GDM1 (cell line): ENCODE measurements around the gene MESD.
A peak's percentile ranks its signal among the peaks of the same experiment; 100 is the strongest.
"Not testable (repeated sequence)": the region's sequence is repeated elsewhere in the genome, so short reads cannot be mapped to it uniquely, and the experiment has no call there.

Experiments used
- DNase-seq: peaks from one replicate; lab custom pipeline; 2025; lab: John Stamatoyannopoulos, UW

The MESD gene

DNA sequence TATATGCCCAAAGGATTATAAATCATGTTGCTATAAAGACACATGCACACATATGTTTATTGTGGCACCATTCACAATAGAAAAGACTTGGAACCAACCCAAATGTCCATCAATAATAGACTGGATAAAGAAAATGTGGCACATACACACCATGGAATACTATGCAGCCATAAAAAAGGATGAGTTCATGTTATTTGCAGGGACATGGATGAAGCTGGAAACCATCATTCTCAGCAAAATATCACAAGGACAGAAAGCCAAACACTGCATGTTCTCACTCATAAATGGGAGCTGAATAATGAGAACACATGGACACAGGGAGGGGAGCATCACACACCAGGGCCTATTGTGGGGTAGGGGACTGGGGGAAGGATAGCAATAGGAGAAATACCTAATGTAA is 24.2 kb downstream of the MESD start:
- not testable (repeated sequence) for DNase-seq

DNA sequence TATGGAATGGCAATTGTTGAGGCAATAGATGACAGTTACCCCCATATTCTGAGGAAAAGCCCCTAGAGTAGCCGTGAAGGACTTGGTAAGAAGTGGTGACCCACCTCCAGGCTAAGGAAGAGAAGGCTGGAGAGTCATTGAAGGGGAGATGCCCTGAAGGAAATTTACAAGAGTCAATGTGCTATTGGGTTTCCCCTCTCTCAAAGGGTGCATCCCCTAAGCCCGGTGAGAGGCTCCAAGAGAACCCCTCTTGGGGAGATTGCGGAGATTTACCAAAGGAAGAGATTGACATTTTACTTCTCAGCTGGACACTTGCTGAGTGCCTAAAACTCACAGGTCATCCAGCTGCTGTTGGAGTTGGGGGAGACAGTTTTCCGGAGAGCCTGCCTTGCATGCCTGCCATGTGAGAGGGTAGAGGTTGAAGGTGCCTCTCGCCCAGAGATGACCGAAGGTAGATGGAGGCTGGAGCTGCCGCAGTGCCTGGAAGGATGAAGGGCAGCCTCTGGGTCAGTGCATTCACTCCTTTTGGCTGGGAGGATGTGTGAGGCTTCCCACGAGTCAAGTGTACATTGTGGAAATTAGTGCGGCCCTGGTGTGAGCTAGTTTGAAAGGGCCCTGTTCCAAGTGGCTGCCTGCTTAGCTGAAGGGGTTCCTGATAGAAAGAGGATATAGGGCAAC is 30.7 kb downstream of the MESD start:
- DNase-seq = no peak

DNA sequence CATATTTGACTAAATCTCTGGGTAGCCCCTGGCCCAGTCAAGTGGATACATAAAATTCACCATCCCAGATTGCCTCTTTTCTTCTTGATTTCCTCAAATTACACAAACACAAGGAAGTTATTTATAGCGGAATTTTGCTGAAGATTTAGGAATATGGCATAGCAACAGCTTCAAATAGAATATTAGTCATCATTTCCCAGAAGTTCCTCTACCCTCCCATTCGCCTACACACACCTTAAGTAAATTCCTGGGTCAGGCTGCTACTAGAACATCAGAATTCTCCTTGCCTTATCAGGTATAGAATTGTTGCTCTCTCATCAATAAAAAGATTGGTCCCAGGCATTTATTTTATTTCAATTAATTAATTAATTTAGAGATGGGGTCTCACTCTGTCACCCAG is 31.6 kb downstream of the MESD start:
- DNase-seq = no peak

DNA sequence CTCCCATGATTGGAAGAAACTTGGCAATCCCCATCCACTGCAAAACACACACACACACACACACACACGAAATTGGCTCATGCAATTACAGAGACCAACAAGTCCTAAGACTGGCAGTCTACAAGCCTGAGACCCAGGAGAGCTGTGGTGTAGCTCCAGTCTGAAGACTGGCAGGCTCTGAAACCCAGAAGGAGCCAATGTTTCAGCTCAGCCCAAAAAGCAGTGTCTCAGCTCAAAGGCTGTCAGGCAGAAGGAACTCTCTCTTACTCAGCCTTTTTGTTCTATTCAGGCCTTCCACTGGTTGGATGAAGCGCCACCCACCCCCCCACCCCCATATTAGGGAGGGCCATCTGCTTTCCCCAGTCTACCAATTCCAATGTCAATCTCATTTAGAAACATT is 32.1 kb downstream of the MESD start:
- no peak for DNase-seq

DNA sequence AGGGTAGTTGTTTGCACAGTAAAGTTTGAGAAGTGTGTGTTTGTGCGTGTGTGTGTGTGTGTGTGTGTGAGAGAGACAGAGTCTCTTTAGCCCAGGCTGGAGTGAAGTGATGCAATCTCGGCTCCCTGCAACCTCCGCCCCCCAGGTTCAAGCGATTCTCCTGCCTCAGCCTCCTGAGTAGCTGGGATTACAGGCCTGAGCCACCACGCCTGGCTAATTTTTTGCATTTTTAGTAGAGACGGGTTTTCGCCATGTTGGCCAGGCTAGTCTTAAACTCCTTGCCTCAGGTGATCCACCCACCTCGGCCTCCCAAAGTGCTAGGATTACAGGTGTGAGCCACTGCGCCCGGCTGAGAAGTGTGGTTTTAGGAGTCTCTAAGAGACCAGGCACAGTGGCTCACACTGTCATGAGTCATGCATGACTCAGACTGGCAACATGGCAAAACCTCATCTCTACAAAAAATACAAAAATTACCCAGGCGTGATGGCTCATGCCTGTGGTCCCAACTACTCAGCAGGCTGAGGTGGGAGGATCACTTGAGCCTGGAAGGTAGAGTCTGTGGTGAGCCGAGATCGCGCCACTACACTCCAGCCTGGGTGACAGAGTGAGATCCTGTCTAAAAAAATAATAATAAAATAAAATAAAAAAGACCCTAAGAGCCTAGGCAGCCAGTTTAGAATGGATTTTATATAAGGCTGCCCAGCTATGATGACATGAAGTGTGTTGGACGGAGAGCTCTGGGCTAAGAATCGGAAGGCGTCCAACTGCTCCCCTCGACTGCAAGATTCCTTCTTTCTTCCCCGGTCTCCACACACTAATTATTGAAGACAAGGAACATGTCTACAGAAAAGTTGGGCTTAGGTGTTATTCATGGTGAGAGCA is 33.8 kb downstream of the MESD start:
- DNase-seq = peak; percentile 22

DNA sequence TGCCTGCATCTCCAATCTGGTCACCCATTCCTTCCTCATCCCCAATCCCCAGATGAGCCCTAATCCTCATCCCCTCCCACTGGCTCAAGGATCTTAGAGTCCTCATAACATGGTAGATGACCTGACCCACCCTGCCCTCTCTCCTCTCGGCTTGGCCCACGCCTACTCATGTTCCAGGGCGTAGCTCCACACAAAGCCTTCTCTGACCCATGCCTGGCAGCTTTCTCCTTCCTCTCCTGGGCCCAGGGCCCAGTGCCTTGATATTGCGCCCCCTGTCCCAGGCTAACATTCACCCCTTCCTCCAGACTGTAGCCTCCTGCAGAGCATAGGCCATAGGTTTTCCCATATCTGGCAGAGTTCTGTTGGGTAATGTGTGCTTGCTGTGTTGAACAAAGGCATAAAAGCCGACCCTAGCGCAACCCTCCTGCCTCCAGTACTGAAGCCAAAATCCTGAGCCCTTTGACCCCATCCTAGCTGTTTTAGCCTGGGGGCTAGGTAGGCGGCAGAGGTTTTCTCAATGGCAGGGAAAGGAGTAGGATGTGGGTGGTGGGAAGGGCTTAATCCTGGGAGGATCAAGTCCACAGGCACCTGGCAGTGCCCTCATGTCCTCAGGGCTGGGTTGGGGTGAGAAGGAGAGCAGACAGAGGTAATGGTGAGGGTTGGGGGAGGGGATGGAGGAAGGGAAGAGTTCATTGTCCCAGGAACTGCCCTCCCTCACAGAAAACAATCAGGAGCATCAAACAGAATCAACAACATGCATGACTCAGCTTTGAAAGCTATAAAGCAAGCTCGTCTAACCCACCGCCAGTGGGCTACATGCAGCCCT is 35.5 kb downstream of the MESD start:
- no peak for DNase-seq

DNA sequence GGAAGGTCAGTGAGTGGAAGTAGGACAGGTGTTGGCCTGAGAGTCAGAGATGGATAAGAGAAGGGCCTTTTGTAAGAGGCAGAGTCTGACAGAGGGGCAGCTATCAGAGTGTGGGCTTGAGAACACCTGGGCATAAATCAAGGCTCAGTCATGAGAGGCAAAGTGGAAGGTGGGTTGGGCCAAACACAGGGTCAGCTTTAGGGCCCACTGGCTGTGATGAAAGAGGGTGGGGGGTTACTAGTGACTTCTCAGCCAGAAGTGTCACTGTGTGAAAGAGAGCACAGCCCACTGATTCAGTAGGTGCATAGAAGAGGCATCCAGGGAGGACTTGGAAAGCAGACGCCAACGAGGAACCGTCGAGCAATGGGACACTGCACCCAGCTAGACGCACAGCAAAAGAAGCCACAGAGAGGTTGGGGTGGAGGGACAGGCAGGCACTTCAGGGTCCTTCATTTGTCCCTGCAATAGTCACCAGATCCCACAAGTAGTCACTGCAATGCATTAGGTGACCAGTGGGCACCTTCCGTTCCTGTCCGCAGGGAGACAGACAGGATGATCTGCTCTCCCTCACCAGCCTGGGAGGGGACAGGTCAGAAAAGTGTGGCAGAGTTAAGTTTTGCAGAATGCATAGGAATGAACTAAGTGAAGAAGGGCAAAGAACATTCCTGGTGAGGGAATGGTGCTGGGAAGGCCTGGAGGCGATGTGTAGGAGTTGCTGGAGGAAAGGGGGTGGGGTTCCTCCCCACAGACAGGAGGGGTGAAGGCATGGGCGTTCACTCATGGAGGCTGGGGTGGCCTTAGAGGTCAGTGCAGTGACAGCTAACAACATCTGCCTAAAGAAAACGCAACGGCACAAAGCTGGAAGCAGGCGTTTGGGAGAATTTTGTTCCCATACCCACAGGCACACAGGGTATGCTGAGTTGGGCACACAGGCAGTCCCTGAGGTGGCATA is 36.3 kb downstream of the MESD start:
- no peak for DNase-seq

DNA sequence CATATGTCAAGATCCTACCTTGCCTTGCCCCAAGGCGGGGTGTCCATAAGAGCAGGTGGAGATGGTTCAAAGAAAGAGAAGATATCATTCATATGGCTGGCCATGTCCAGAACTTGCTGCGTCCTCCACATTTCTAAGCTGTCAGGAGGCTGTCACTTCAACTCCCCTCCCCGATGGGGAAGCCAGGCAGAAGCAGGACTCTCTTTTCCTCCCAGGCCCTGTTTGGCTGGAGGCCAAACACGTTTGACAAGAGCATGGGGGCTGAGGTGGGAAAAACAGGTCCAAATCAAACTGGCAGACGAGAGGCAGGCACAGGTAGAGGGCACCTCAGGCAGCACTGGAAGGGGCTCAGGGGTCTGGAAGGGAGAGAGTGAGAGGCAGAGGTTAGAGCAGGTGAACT is 37.7 kb downstream of the MESD start:
- DNase-seq = no peak

DNA sequence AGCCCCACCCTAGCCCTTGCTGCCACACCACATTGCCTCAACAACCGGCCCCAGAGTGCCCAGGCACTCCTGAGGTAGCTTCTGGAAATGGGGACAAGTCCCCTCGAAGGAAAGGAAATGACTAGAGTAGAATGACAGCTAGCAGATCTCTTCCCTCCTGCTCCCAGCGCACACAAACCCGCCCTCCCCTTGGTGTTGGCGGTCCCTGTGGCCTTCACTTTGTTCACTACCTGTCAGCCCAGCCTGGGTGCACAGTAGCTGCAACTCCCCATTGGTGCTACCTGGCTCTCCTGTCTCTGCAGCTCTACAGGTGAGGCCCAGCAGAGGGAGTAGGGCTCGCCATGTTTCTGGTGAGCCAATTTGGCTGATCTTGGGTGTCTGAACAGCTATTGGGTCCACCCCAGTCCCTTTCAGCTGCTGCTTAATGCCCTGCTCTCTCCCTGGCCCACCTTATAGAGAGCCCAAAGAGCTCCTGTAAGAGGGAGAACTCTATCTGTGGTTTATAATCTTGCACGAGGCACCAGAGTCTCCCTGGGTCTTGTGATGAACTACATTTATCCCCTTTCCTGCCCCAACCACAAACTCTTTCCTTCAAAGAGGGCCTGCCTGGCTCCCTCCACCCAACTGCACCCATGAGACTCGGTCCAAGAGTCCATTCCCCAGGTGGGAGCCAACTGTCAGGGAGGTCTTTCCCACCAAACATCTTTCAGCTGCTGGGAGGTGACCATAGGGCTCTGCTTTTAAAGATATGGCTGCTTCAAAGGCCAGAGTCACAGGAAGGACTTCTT is 39.1 kb downstream of the MESD start:
- no peak for DNase-seq

DNA sequence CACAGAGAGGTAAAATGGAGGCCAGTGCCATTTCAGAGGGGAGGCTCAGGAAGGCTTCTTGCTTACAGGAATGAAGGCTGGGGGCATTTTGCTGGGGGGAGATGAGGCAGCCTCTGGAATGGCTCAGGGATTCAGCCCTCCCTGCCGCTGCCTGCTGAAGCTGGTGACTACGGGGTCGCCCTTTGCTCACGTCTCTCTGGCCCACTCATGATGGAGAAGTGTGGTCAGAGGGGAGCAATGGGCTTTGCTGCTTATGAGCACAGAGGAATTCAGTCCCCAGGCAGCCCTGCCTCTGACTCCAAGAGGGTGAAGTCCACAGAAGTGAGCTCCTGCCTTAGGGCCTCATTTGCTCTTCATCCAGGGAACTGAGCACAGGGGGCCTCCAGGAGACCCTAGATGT is 39.9 kb downstream of the MESD start:
- DNase-seq = no peak

DNA sequence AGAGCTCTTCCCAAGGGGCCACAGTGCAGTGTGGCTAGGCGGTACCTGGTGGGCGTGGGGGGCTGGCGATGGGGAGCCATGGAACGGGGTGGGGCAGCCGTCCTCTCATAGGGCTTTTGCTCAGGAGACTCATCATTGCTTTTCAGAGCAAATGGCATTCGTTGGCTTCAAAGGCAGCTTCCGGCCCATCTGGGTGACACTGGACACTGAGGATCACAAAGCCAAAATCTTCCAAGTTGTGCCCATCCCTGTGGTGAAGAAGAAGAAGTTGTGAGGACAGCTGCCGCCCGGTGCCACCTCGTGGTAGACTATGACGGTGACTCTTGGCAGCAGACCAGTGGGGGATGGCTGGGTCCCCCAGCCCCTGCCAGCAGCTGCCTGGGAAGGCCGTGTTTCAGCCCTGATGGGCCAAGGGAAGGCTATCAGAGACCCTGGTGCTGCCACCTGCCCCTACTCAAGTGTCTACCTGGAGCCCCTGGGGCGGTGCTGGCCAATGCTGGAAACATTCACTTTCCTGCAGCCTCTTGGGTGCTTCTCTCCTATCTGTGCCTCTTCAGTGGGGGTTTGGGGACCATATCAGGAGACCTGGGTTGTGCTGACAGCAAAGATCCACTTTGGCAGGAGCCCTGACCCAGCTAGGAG is 40.8 kb downstream of the MESD start:
- DNase-seq = no peak

DNA sequence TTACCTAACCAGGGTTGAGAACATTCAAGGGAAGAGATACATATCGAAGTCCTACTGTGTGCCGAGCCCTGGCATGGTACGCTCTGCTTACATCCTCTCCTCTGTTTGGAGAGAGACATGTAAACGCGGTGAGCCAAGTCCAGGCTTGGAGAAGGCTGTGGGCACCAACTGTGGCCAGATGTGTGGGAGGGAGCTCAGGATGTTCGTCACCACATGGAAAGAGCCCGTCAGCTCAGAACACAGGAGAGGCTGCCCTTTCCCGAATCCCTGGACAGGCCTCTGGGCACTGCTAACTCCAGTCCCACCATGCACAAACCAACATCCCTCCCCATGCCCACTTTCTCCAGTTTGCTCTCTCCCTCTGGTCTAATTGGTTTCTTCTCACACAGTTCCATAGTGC is 43.0 kb downstream of the MESD start:
- no peak for DNase-seq

DNA sequence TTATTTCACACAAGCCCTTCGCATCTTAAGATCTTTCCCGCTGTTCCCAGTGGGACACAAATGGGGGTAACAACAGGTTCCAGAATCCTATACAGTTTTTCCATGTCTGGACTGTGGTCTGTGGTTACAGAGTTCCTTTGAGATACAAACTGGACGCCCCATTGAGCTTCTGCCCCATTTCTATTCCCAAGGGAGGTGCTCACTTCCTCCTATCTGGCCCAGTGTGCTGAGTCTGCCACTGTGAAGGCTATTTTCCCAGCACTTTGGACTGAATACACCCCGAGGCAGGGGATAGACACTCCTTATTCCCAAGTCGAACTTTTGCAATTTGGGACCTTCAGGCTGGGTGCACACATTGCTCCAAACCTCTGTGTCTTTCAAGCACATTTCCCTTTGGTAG is 44.0 kb downstream of the MESD start:
- DNase-seq = no peak

DNA sequence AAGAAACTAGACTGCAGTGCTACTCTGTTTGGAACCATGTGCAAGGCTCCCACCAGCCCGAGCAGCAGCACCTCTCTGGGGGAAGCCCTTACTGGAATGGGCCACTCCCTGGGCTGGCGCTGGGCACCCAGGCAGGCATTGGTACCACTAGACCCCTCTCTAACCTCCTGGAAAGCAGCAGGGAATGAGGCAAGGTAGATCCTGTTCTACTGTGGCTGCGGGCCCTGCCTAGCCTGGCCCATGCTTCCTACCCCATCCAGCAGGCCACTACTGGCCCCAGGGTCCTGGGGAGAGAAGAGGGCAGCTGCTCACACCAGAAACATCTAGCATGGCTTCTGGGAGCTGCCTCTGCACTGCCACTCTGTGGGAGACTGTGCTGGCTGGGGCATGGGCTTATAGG is 44.8 kb downstream of the MESD start:
- no peak for DNase-seq

DNA sequence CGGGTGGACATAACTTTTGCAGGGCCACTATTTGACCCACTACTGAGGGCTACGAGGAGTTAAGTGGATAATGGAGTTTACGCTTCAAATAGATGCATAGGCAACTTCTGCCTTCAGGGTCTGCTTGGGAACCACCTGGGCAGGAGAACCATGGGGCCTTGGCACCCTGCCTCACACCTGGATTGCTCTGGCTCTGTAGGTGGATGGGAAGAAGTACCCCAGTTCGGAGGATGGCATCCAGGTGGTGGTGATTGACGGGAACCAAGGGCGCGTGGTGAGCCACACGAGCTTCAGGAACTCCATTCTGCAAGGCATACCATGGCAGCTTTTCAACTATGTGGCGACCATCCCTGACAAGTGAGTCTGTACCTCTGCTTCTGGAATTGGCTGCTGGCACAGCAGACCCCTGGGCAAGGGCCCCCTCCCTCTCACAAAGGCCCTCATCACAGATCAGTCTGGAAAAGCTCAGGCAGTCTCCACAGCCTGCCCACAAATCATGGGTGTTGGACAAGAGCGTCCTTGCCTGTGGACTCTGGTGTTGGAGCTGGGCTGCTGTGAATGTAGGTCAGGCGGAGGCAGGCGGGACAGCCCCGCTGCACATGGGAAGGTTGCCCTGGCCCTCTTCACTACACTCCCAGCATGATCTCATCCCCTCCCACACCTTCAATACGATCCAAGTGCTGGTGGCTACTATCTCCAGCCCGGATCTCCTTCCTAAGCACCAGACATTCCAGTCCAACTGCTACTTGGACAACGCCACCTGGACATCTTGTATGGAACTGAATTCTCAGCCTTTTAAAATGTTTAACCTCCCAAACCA is 46.7 kb downstream of the MESD start:
- DNase-seq = no peak

DNA sequence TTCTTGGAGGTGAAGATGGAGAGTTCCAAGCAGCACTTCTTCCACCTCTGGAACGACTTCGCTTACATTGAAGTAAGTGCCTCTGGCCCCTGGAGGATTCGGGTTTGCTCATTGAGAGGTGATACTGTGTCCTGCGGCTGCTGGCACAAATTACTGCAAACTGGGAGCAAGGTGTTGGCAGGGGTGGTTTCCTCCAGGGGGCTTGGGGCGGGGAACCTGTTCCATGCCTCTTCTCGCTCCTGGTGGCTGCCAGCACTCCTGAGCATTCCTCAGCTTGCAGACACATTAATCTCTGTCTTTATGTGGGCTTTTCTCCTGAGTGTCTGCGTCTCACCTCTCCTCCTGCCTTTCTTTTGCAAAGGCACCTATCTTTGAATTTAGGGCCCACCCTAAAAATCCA is 47.4 kb downstream of the MESD start:
- DNase-seq = no peak

DNA sequence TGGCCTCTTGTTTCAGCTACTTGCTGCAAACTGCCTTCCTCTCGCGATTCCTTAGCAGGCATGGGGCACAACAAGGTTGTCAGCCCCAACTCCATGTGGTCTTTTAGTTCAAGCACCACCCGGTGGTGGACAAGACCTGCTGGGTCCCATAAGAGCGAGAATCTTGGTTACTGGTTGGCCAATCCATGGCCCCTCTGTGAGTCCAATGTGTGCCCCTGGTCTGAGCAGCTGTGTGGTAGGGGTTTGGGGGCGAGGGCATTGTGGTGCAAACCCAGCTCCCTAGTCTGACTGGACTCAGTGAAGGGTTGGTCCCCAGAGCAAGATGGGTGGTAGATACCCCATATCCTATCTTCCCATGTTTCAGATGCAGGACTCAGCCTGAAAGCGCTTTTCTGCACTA is 48.8 kb downstream of the MESD start:
- DNase-seq = no peak

DNA sequence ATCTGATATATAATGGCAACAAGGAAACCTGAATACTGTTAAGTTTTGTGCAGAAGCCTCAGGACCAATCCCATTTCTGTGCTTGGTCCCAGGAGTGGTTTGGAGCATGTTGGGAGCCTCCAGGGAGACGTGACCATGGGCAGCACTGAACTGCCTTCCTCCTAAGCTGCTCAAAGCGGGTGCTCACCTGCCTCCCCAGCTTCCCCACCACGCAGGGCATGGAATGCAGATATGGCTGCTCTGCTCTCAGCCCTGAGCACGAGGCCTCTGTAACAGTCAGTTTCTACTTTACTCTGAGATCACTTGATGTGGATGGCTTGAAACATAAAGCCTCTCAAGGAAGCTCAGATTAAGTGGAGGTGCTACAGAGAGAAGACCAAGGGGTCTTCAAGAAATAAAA is 49.3 kb downstream of the MESD start:
- DNase-seq = no peak

DNA sequence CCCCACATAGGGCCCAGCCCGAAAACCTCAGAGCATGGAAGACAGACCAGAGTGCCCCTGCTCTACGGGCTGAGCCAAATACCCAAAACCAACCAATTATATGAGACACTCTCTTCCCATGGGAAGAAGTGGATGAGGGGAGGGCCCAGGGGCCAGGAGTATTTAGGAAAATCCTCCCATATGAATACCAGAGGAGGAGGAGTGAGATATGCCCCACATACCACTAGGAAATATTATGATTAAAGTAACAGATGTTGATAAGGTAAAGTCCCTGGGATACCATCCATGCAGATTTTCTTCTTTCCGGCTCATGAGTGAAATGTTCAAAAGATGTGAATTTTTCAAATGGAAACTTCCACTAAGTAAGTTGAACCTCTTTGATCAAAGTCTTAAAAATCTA is 50.4 kb downstream of the MESD start:
- DNase-seq = no peak
